ENCODE results near the gene RIMBP2. TPM values are rescaled to one million over a fixed set of nuclear protein-coding genes. Genes with fewer than 3 reads are reported as not detected.

The RIMBP2 gene
- total RNA-seq, 1 donor from 2014 or later, result 20.5 TPM

DNA sequence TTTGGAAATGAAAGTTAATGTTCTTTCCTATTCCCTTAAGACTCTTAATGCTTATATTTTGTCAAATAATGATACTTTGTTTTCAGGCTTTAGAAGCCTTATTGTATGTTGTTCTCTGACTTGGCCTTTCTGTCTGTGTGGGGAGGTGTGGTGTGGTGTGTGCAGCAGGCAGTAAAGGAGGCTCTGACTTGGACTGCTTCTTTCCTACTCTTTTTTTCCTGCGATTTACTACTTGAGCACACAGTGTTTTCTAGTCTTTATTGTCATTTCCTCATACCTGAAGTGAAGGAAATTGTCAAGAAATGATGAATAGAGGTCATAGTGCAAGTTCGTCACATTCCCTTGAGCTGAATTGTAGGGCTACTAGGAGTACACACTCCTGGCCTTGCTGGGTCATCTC lies 351.5 kb downstream of the RIMBP2 start:
- H3K9me3 Mint-ChIP-seq (ENCODE audit: unreplicated experiment), result no peaks in the 10 kb centered on the region
- no peak for DNase-seq
- TF ChIP-seq, protein P1, sequence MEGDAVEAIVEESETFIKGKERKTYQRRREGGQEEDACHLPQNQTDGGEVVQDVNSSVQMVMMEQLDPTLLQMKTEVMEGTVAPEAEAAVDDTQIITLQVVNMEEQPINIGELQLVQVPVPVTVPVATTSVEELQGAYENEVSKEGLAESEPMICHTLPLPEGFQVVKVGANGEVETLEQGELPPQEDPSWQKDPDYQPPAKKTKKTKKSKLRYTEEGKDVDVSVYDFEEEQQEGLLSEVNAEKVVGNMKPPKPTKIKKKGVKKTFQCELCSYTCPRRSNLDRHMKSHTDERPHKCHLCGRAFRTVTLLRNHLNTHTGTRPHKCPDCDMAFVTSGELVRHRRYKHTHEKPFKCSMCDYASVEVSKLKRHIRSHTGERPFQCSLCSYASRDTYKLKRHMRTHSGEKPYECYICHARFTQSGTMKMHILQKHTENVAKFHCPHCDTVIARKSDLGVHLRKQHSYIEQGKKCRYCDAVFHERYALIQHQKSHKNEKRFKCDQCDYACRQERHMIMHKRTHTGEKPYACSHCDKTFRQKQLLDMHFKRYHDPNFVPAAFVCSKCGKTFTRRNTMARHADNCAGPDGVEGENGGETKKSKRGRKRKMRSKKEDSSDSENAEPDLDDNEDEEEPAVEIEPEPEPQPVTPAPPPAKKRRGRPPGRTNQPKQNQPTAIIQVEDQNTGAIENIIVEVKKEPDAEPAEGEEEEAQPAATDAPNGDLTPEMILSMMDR (IDR thresholded peaks at IDR 0.05; ENCODE audit: partially characterized antibody, unreplicated experiment), result no peak
- no peaks in the 10 kb centered on the region for H3K4me1 Mint-ChIP-seq (ENCODE audit: low read depth, unreplicated experiment)
- no peaks in the 10 kb centered on the region for H3K27me3 Mint-ChIP-seq (ENCODE audit: unreplicated experiment)
- no peaks in the 10 kb centered on the region for H3K36me3 Mint-ChIP-seq (ENCODE audit: unreplicated experiment)
- no peak overlapping the region for H3K4me3 Mint-ChIP-seq (ENCODE audit: unreplicated experiment)
- H3K27ac Mint-ChIP-seq (ENCODE audit: unreplicated experiment), result no peak overlapping the region

DNA sequence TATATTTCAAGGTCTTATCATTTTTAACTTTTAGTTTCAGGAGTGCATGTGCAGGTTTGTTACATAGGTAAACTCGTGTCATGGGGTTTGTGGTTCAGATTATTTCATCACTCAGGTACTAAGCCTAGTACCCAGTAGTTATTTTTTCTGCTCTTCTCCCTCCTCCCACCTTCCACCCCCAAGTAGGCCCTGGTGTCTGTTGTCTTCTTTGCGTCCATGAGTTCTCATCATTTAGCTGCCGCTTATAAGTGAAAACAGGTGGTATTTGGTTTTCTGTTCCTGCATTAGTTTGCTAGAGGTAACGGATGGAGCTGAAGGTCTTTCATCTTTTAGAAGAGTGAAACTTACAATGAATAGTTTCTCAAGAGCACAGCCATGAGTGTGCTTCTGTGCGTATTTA lies 354.0 kb downstream of the RIMBP2 start:
- TF ChIP-seq, protein P1 (IDR thresholded peaks at IDR 0.05; ENCODE audit: partially characterized antibody, unreplicated experiment), result no peak
- Mint-ChIP-seq H3K36me3 (ENCODE audit: unreplicated experiment) (no peaks in the 10 kb centered on the region), H3K27ac (ENCODE audit: unreplicated experiment) (no peak overlapping the region), H3K4me3 (ENCODE audit: unreplicated experiment) (no peak overlapping the region), H3K27me3 (ENCODE audit: unreplicated experiment) (no peaks in the 10 kb centered on the region), H3K4me1 (ENCODE audit: low read depth, unreplicated experiment) (no peaks in the 10 kb centered on the region), H3K9me3 (ENCODE audit: unreplicated experiment) (peaks cover 3% of the 10 kb centered on the region)
- DNase-seq, result no peak

- no peaks in the 10 kb centered on the region for H3K36me3 Mint-ChIP-seq (ENCODE audit: unreplicated experiment)
- H3K4me3 Mint-ChIP-seq (ENCODE audit: unreplicated experiment), result no peak overlapping the region
- no peak overlapping the region for H3K27ac Mint-ChIP-seq (ENCODE audit: unreplicated experiment)
- H3K4me1 Mint-ChIP-seq (ENCODE audit: low read depth, unreplicated experiment), result no peaks in the 10 kb centered on the region
- peaks cover 3% of the 10 kb centered on the region for H3K27me3 Mint-ChIP-seq (ENCODE audit: unreplicated experiment)
- TF ChIP-seq, protein P1 (IDR thresholded peaks at IDR 0.05; ENCODE audit: partially characterized antibody, unreplicated experiment), result no peak
- H3K9me3 Mint-ChIP-seq (ENCODE audit: unreplicated experiment), result peaks cover 3% of the 10 kb centered on the region
- DNase-seq, result no peak
Observed at GRCh38 chr12:130357729-130358330, 358.3 kb downstream of the RIMBP2 start.

- Mint-ChIP-seq H3K4me1 (ENCODE audit: low read depth, unreplicated experiment) (no peaks in the 10 kb centered on the region), H3K27ac (ENCODE audit: unreplicated experiment) (no peak overlapping the region), H3K36me3 (ENCODE audit: unreplicated experiment) (no peaks in the 10 kb centered on the region), H3K9me3 (ENCODE audit: unreplicated experiment) (peaks cover 6% of the 10 kb centered on the region), H3K4me3 (ENCODE audit: unreplicated experiment) (no peak overlapping the region), H3K27me3 (ENCODE audit: unreplicated experiment) (peaks cover 3% of the 10 kb centered on the region)
- no peak for DNase-seq
- TF ChIP-seq, protein P1 (IDR thresholded peaks at IDR 0.05; ENCODE audit: partially characterized antibody, unreplicated experiment), result no peak
Observed at GRCh38 chr12:130357241-130357640, 358.9 kb downstream of the RIMBP2 start.

DNA sequence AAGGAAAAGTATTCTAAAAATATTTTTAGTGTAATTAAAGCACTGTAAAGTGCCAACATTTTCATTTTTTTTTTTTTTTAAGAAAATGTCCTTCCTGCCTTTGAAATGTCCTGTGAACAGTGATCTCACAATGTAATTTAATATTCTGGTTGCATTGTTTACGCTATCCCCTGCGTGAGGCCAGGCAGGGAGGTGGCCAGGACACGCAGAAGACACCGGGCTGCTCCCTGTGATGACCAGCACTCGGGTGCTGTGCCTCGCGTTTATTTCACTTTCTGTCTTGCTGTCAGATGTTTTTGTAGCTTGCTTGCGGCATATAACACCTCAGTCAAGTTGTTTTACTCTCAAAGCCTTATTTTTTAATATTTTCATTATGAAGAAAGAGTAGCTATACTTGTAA lies 359.9 kb downstream of the RIMBP2 start:
- H3K9me3 Mint-ChIP-seq (ENCODE audit: unreplicated experiment), result peaks cover 8% of the 10 kb centered on the region
- no peak overlapping the region for H3K27ac Mint-ChIP-seq (ENCODE audit: unreplicated experiment)
- H3K27me3 Mint-ChIP-seq (ENCODE audit: unreplicated experiment), result peaks cover 3% of the 10 kb centered on the region
- H3K4me1 Mint-ChIP-seq (ENCODE audit: low read depth, unreplicated experiment), result no peaks in the 10 kb centered on the region
- peaks cover 6% of the 10 kb centered on the region for H3K36me3 Mint-ChIP-seq (ENCODE audit: unreplicated experiment)
- DNase-seq, result no peak
- TF ChIP-seq, protein P1 (IDR thresholded peaks at IDR 0.05; ENCODE audit: partially characterized antibody, unreplicated experiment), result no peak
- H3K4me3 Mint-ChIP-seq (ENCODE audit: unreplicated experiment), result no peak overlapping the region

Measured in glutamatergic neuron (in vitro differentiated cells).